HG02588 (cell line): ENCODE results near the gene BMP2.

Experiments
- ATAC-seq: cut with Tn5 transposase; IDR thresholded peaks from one replicate; pipeline ENCODE4 v1.9.1; 2021; ENCODE audit warnings: mild to moderate bottlenecking, moderate library complexity; ENCODE audit not compliant: unreplicated experiment

BMP2 gene

DNA sequence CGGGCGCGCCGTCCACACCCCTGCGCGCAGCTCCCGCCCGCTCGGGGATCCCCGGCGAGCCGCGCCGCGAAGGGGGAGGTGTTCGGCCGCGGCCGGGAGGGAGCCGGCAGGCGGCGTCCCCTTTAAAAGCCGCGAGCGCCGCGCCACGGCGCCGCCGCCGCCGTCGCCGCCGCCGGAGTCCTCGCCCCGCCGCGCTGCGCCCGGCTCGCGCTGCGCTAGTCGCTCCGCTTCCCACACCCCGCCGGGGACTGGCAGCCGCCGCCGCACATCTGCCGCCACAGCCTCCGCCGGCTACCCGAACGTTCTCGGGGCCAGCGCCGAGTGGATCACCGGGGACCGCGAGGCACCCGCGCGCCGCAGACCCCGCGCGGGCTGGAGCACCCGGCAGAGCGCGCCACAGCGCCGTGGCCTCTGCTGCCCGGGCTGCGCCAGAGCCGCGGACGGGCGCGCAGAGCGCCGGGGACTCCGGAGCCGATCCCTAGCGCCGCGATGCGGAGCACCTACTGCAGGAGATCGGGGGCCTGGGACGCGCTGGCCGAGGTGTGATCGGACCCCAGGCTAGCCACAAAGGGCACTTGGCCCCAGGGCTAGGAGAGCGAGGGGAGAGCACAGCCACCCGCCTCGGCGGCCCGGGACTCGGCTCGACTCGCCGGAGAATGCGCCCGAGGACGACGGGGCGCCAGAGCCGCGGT is at the start of gene BMP2:
Gene BMP2, plus strand, starts transcription at position 151 of the 692 bp plus-strand sequence. CDS start 2,441 bp downstream, outside the sequence.
- peak; percentile 73 for ATAC-seq

DNA sequence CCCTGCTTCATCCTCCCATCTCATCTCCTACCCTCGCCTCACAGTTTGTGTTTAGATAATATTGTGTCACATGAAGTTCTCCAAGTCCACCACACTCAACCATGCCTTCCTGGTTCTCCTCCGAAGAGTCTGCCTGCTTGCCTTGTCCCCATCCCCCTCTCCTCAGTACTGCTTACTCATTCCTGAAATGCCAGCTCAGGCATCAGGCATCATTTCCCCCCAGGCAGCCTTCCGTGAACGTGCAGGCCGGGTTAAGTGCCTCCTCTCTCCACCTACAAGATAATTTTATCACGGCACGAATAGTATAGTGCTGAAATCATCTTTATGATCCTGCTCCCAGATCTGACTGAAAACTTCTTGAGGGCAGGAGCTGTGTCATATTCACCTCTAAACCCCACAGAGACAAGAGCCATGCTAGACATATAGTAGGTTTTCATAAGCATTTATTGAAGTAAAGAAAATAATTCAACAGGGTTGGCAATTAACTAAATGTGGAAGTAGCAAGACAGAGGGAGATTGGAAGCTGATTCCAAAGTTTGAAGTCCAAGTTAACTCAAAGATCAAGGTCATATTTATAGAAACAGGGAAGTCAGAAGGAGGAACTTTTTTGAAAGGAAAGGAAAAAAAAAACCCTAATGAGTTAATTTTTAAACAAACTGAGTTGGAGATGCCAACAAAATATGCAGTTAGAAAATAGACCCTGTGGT is 48.7 kb upstream of the BMP2 start:
- no peak for ATAC-seq

DNA sequence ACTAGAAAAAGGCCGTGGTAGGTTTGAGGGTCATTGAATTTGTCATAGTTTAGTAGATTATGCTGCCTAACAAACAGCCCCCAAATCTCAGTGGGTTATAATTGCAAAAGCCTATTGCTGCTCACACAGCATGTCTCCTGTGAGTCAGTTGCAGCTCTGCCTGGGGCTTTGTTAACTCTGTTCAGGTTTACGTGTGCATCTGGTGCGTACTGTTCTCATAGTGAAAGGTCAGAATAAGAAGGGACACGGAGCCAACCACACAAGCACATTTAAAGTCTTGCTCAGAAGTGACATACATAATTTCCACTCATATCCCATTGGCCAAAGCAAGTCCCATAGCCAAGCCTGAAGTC is 48.1 kb upstream of the BMP2 start:
- no peak for ATAC-seq

DNA sequence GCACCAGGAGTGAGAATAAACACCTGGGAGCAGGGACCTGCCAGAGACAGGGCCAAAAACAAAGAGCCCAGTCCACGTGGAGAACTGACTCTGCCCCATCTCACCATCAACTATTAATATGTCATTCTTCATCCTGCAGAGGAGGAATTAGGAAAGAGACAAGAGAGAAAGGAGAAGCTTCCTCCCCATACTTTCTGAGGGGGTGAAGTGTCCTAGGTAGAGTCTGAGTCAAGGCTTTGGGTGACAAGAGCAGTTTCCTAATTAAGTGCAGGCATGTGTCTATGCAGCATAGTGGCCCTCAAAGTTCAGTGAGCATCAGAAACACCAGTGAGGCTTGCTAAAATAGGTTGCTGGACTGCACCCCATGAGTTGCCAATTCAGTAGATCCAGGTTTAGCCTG is 40.7 kb upstream of the BMP2 start:
- no peak for ATAC-seq

DNA sequence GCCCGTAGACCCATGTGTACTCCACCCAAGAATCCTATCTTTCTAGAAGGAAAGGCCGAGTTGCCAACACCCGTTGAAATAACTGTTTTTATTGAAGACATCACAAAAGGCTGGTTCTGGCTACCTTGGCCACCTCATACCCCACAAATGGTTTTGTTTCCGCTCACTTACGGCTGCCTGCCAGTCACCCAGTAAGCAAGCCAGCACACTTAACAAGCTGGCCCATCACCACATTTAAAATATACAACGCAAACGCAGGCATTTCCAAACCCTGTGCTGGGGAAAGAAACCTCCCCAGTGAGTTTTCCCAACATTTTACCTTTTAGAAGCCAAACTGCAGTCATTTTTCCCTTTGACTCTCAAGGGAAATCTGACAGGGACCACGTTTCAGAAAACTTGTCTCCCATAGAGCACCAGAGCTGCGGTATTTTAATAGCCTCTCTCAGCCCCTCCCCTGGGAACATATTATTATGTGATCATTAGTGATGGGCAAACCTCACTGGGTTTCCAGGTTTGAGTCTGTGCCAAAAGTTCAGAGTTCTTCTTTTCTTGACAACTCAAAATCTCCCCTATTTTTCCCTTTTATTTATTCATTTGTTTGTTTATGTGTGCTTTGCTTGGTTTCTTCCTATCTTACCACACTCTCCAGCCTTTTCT is 36.7 kb upstream of the BMP2 start:
- no peak for ATAC-seq

GRCh38 chr20:6732001-6732447 is 35.5 kb upstream of the BMP2 start:
- ATAC-seq, result no peak

- no peak for ATAC-seq
Measured at GRCh38 chr20:6732851-6733250, 34.6 kb upstream of the BMP2 start.

GRCh38 chr20:6733965-6734364 is 33.5 kb upstream of the BMP2 start:
- no peak for ATAC-seq

DNA sequence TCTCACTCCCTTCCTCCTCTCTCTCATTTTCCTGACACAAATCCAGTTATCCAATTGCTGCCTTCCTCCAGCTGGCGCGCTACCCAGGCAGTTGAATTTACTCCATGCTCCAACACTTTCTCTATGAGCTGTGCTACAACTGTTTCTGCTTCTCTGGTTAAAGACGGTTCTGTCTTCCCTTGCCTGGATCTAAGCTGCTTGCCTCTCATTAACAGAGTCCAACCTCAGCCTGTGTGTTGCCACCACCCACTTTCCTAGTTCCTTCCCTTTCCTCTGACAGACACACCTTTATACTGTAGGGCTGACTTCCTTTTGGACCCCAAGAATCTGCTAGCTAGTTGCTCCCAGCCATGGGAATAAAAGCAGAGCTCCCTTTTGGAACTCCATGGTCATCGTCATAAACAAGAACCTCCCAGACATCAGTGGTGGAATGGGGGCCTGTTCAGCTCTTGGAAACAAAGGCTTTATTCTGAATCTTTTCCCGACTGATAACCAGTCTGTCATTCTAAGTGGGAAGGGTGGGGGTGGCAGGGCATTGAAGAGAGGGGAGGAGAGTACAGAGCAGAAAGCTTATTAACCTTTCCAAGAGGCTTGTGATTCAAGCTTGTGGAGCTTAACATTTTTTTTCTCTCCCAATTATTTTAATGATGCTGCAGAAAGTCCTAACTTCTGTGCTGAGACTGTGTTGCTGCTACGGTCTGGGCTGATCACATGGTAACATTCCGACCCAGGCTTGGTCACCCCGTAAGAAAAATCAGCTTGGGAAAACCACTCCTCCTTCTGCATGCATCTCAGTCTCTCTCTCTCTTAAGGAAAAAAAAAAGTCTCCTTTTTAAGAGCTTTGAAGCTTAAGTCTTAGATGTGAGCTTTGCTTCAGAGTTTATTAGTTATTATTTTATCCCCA is 31.3 kb upstream of the BMP2 start:
- no peak for ATAC-seq

DNA sequence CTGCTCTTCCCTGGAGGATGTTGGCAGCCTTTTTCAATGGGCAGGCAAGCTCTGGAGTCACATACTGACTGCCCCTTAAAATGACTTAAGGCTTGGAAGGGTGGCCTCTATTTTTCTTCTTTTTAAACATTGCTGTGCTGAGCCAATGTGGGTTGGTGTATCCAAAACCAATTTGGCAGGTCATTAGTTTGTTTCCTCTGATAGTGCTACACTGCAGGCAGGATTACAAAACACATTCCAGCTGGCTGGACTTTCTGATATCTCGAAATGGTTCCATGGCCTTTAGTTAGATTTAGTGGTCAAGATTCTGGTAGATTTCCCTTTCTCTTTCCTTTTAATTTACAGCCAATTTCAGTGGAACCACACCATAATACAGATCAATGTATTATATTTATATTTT is 28.1 kb upstream of the BMP2 start:
- no peak for ATAC-seq

GRCh38 chr20:6740096-6740495 is 27.4 kb upstream of the BMP2 start:
- ATAC-seq, result no peak

- ATAC-seq, result no peak
Measured at GRCh38 chr20:6744180-6744579, 23.3 kb upstream of the BMP2 start.

DNA sequence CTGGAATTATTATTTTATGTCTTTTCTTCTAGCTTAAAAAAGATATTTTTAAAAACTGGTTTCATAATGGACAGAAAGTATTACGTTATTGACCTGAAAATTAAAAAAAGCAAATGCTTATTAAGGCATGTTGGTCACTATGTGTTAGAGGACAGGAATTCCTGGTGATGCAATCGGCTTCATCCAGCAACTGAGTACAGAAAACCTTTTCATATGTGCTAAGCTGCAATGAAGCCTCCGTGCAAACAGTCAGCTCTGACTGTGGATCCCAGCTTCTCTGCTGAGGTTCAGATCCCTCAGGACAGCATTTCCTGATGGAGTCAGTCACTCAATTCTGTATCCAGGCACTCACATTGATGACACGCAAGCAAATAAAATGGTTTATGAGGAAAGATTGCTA is 22.7 kb upstream of the BMP2 start:
- no peak for ATAC-seq

DNA sequence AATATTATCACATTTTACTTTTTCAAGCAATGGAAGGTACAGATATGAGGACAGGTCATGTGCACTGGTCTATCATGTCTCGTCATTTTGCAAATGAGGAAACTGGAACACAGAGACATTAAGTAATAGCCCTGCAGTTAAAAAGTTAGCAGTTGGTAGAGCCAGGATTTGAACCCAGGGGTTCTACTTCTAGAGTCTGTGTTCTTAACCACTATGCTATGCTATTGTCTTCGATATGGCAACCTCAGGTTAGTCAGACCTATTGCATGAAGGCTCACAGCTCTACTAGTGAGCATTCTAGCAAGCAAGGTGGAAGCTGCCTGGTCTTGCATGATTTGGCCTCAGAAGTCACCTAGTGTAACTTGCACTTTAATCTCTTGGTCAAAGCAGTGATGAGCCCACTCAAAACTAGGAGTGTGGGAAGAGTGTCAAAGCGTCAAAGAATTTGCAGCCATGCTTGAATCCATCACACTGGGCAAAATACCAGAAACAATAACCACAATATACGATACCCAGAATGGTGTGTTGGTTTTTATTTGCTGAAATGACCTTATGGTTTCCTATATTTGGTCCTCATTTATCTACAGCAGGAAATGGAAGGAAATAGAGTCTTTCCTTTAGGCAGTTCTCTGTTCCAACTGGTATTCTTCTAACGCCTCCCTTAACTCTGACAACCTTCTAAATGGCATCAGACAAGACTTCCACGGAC is 20.4 kb upstream of the BMP2 start:
- ATAC-seq, result no peak

GRCh38 chr20:6750438-6750837 is 17.0 kb upstream of the BMP2 start:
- ATAC-seq, result no peak

DNA sequence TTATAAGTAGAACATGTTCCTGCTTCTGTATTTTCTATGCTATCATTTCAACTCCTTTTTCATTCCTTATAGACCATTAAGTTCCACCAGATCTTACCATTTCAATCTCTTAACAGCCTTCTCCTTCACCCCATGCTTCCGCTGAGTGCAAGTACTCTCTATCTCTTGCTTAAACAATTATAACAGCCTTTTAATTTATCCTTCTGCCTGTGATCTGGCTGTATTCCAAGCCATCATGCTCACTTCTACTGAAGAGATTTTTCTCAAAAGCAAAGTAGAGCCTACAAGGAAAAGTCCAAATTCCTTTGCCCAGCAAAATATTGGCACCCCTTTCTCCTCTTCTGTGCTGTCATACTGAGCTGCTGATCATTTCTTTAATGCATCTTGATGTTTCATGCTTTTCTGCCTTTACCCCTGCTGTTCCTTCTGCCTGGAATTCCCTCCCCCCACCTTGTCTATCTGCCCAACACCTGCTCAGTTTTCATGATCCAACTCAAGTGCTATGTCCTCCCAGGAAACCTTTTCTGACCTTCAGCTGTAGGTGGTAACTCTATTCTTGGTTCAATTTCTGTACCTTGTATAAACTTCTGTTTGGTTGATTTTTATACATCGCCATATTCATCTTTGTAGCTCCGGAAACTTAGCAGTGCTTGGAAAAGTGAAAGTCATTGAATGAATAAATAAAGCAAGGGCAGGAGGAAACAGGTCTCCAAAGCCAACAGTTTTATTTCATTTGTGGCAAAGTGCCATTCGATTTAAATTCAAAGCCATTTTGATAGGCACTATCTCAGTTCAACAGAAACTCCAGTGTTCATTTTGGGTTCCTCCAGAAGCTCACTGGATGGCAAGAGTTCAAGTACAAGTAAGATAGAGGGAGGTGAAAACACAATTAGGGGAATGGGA is 10.5 kb upstream of the BMP2 start:
- ATAC-seq, result no peak

- no peak for ATAC-seq
Measured at GRCh38 chr20:6764619-6765018, 2.9 kb upstream of the BMP2 start.

GRCh38 chr20:6765469-6766058 is 1.9 kb upstream of the BMP2 start:
- no peak for ATAC-seq

DNA sequence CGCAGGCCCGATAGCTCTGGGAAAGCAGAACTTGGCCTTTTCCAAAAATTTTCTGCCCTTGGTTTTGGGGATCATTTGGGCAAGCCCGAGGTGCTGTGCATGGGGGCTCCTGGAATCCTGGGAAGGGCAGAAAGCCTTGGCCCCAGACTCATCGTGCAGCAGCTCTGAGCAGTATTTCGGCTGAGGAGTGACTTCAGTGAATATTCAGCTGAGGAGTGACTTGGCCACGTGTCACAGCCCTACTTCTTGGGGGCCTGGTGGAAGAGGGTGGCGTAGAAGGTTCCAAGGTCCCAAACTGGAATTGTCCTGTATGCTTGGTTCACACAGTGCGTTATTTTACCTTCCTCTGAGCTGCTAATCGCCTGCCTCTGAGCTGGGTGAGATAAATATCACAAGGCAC is 1.1 kb upstream of the BMP2 start:
- ATAC-seq, result no peak
